SIG-M5 treated with dmso at 0.1 percent for 504 hours (cell line): ENCODE measurements around the gene GLS.
"Not testable (repeated sequence)": the region's sequence is repeated elsewhere in the genome, so short reads cannot be mapped to it uniquely, and the experiment has no call there.

Experiments
- DNase-seq: peaks from one replicate; lab custom pipeline; 2025; ENCODE audit not compliant: unreplicated experiment; lab: John Stamatoyannopoulos, UW

The GLS gene

DNA sequence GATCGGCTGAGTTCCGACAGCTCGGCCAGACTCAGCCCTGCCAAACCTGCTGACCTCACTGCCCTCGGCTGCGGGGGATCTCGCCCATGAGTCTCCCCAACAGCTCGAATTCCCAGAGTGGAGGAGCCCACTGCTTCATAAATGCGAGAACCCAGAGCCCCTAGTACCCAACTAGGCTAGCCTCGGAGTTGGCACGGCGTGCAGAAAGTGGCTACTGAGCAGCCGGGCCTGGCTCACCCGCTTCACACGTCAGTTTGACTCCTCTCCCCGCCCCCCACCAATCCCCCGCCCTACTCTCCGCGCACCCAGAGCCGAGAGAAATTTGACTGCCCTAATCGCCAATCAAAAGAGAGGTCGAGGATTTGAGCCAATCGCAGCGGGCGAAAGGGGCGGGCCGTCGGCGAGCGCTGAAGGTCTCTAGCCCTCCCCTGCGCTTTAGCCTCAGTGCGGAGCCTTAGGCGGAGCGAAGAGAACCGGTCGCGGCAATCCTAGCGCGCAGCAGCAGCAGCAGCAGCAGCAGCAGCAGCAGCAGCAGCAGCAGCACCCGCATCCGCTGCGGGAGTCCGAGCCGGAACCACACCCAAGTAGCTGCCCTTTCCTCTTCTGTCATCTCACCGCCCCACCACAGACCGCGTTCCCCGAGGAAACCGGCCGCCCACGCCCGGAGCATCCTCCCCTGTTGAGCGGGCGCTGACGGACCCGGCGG lies at the start of gene GLS:
GLS (plus strand) TSS at position 444 of the 706 bp plus-strand sequence. CDS start 264 bp downstream, outside the sequence.
- peak; percentile 95 for DNase-seq

- DNase-seq: no peak
Observed at GRCh38 chr2:190831941-190832340, 48.7 kb upstream of the GLS start.

DNA sequence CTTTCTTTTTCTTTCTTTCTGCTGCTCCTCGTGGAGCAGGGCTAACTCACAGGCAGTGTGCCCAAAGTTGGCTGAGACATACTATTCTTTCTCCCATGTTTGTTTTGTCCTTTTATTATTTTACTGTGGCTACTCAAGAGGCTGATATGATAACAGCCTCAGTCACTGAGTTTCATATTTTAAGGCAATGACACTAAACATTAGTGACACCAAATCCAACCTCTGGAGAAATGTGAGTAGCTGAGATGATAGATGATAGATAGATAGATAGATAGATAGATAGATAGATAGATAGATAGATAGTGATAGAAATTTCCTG lies 45.8 kb upstream of the GLS start:
- no peak for DNase-seq

- DNase-seq: no peak
Observed at GRCh38 chr2:190835303-190835930, 45.2 kb upstream of the GLS start.

GRCh38 chr2:190836767-190837166 lies 43.9 kb upstream of the GLS start:
- no peak for DNase-seq

DNA sequence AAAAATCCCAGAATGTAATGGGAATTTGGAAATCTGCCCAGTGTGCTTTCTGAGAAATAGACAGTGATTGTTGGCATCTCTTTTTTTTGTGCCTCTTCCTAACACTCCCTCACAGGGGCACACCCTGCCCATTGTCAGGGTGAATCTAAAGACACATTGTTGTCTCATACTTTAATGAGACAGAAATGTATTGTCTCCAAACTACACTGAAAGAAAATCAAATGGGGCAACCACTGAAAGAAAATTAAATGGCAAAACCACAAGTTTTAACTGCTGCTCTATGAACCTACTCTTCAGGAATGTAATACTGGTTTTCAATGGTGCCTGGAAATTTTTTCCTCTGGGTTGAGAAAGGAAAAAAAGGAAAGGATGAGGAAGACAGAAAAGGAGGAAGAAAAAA lies 43.2 kb upstream of the GLS start:
- DNase-seq: no peak

DNA sequence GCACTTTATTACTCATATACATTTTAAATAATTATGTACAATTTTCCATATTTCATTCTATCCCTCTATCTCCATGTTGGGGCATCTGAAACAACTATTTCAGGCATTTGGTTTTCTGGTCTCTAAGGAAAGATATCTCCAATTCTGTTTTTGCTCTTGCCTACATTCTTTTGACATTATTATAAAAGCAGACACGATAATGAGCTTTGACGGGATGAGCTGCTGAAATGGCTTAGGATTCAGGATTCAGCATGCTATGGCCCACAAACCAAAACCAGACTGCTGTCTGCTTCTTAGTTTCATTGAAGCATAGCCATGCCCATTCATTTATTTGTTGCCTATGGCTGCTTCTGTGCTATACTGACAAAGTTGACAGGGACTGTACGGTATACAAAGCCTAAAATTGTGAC lies 42.7 kb upstream of the GLS start:
- no peak for DNase-seq

DNA sequence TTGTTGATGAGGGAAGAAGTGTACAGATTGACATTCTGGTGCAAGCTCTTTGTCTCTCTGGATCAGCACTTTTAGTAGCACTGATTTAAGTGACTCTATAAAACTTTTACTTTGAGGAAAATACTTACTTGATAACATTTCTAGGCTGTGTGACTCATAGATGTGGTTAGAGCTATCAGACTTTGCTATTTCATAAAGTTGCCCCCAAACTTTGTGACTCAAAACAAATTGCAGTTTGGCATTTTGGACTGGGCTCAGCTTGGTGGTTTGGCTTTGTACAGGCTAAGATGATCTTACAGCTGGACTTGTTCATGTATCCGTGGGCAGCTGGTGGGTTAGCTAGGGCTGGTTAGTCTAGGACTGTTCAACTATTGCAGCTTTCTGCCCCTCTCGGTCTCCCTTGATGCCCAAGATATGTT lies 42.1 kb upstream of the GLS start:
- DNase-seq: no peak

DNA sequence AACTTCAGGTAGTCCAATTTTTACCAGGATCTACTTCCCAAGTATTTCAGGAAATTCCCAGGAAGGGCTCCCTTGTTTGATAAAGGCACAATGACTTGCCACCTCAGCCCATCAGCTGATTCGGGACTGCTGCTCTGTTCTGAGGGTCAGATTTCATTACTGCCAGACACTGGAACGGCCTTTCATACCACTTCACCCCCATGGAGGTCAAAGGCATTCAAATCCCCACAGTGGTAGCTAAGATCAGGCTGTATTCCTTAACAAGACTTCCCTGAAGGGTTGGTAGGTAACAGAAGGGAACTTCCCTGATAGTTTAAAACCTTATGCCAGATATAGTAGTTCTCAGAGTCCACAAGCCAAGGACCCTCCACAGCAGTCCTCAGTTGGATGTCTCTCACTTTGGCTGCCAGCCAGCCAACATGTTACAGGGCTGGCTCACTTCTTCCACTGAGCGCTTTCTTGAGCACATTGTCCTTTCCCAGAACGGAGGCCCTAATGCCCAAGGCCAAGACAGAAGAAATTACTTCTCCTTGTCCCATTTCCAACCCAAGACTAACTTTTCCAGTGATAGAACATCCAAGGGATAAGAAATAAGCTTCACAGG lies 40.0 kb upstream of the GLS start:
- DNase-seq: no peak

GRCh38 chr2:190841707-190842505 lies 38.7 kb upstream of the GLS start:
- no peak for DNase-seq

DNA sequence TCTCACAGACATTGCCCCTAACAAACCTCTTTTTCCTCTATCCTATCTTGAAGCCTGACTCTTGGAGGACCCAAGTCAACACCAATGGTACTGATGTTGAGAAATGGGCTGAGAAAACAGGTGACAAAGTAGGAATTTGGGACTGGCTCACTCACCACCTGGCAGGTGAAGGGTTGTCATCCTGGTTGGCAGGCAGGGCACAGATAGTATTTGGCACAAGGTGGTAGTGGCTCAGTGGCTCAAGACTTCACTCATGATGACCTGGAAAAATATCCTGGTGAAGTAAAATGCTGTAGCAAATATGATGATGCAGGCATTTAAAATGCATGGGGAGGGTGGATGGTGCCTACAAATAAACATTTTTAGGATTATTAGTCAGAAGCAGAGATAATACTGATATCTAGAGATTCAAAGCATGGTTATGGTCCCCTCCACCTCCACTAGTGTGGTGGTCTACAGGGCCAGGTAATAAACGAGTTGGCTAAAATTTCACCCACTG lies 38.0 kb upstream of the GLS start:
- DNase-seq: no peak

- DNase-seq: no peak
Observed at GRCh38 chr2:190843890-190844699, 36.5 kb upstream of the GLS start.

DNA sequence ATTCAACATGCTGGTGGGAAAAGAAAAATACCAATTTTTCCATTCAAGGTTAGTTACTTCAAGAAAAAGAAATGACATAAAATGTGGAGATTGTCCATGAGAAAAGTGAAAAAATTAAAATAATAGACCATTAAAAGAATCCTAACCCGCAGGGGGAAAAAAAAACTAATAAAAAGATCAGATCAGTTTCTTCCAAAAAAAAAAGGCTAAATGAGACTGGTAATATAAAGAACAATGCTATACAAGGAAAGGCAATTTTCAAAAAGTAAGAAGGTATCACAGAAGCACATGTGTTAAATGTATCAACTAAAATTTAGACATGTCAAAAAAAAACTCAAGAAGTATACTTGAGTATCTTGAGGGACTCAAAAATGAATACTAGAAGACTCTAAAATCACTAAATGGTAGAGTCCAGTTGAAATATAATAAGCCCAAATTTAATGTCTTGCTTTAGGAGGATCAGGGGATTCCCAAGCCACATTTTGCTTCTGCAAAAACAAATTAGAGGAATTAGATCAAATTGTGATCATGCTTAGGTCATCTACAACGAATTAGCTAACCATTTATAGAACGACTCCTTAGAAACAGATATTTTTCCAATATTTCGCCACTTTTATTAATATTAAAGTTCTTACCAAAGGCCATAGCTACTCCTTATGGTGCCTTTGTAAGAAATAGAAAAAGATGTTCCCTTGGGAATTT lies 35.8 kb upstream of the GLS start:
- no peak for DNase-seq

- DNase-seq: no peak
Observed at GRCh38 chr2:190846746-190847145, 33.9 kb upstream of the GLS start.

DNA sequence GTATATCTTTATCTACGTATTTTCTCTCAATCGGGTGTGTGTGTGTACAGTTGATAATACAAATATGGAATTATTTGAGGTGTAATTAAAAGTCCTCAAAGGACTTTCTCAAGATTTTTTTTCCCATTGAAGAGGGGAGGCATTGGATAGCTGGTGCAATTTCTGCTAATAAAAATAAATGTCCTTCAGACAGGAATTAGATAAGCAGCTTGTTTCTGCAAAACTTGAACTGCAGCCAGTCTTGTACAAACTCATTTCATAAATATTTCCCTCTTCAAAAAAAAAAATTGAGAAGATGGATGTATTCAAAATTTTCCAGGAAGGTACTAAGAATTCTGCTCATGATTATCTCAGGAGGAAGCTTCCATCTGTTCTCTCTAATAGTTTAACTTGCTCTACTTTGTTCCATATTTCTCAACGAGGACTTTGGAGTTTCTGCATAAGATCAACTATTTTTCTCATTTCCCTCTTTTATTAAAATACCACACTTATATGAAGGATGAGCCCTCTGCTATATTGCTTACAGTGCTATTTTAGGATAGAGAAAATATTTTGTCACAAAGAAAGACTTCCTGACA lies 33.0 kb upstream of the GLS start:
- no peak for DNase-seq

DNA sequence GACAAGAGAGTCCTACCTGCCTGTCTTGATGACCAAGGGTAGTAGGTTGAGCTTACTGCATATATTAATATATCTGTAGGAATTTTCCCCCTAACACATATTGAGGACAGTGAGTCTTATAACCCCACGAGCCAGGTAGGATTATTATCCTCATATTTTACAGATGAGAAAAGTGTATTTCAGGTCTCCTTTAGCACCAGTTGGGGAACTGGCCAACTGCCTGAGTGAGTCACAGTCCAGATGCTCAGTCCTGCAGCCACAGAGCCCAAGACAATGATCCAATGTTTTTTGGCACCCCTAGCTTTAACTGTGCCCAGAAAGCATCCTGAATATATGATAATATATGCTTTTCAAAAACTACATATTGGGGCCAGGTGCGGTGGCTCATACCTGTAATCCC lies 30.8 kb upstream of the GLS start:
- no peak for DNase-seq

DNA sequence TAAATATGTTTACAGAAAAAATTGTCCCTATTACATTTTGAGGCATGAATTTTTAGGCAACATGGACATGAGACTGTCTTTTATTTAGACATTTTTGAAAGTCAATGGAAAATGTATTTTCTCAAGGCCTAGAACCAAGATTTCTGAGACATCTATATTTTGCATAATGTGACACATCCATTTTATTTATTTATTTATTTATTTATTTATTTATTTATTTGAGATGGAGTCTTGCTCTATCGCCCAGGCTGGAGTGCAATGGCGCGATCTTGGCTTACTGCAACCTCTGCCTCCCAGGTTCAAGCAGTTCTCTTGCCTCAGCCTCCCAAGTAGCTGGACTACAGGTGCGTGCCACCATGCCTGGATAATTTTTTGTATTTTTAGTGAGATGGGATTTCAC lies 27.6 kb upstream of the GLS start:
- DNase-seq: not testable (repeated sequence)

DNA sequence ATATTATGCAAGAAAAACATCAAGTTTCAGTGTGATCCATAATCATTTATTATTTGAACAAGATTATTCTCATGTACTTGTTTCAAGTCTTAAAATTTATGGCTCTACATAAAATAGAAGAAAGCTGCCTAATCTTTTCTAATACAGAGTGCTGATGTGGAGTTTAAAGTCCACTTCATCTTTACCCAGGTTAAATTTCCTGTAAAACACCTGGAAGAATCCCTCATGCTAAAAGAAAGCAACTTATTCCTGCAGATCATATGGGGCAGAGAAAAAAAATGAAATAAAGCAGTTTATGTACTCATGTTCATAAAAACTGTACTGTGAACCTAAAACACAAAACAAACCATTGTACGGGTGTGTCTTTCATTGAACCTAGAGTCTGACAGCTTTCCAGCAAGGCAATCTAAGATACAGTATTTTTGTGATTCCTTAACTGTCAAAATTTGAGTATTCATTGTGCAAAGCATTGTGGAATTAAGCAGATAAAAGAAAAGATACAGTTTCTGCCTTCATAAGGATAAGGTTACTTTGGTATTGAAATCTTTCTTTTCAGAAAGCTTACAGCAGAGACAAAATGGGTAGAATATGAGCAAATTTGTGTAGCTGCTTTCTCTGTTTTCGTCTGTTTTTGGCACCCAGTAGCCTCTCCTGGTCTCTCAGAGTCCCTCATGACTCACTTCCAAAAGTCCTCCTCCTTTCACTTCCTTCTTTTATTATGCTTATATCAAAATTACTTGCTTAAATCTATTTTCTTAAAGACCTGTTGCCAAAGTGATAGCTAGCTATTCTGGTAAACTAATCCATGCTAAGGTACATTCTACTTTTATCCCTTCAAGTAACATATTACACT lies 26.9 kb upstream of the GLS start:
- peak; percentile 63 for DNase-seq

GRCh38 chr2:190854726-190855125 lies 25.9 kb upstream of the GLS start:
- no peak for DNase-seq
